ENCODE results near the gene CCT7.

The CCT7 gene

GRCh38 chr2:73225513-73226360, 8.4 kb upstream of the CCT7 start:
- no peak for DNase-seq (ENCODE audit: low read depth in 2 of 2)

DNA sequence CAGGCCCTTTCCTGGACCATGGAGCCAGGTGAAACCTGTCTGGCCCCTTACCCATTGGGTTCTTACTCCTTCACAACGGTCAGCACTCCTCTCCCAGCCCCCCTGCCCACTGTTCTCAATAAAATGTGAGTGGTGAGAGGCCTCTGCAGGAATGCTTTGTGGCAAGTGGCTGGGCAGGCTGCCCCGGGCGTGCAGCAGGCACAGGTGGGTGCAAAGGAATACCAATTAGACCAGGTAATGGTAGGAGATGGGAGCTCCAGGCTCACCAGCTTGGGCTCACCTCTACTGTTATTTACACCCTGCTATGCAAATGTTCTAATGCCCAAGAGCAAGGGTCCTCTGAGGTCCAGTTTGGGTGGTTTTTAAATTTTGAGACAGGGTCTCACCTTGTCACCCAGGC, 7.0 kb upstream of the CCT7 start:
- no peak for DNase-seq (ENCODE audit: low read depth in 2 of 2)

- DNase-seq (ENCODE audit: low read depth in 2 of 2) = no peak
Observed at GRCh38 chr2:73228631-73229030, 5.5 kb upstream of the CCT7 start.

DNA sequence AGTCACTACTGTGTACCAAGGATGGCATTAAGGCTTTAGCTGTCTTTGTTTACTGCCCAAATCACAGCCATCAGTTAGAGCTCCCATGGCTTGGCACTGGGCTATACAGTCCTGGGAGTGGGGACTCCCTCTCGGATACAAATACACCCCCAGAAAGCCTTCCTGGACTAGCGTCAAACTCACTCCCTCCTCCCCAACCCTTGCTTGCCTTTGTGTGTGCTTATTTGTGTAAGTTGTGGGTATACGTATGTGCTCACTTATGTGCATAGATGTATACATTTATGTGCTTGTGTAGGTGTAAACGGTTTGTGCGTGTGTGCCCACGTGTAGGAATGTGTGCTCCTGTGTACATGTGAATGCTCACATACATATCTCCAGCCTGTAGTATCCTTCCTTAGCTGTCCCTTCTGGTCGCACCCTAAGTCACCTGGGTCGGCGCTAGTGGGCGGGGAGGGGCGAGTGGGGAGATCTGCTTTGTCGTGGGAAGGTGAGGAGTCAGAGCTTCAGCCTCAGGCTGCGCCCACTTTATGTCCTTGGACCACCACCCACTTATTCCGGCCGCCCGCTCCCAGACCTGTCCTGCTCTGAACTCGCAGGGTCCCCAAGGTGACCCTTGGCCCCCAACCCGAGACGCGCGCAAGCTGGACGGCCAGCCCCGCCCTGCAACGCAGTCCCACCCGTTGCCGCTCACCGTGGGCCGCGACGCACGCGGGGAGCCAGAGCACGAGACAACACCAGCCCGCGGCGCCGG, 1.5 kb upstream of the CCT7 start:
- DNase-seq (ENCODE audit: low read depth in 2 of 2) = peak; percentile 17 to 25

DNA sequence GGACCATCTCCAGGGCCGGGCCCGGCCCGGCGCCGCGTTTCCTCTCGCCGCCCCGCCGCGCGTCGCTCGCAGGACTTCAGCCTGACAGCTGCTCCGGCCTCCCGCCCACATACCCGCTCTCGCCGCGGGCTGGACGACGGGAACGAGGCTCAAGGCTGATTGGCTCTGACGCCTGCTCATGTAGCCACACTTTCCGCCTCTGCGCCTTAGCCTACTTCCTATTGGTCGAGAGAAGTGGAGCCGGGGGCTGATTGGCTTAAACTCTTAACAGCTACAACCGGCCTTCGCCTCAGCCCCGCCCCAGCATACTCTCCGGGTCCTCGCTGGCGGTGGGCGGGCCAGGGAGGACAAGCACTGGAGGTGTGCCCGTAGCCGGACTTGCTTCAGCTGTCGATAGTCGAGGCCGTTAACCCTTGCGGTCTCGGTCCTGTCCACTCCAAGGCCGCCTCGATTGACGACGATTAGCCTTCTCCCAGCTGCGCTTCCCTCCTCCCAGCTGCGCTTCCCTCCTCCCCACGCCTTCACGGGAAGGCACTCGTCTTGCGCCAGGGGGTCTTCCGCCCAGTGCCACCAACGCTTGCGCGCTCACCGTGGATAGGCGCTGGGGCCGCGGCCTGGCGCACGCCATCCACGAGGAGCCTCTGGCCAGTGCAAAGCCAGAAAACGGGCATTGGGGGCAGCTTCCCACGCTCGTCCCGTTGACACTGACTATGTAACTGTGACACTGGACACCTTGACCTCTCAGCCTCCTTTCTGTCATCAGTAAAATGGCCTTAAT, 765 bp upstream of the CCT7 start, which contains the start of gene PRADC1:
TSS of gene PRADC1 (minus strand) at position 86 of the 778 bp plus-strand sequence. CDS start at position 7, 79 bp downstream.
- peak; percentile 86 to 91 for DNase-seq (ENCODE audit: low read depth in 2 of 2)

- no peak for DNase-seq (ENCODE audit: low read depth in 2 of 2)
Observed at GRCh38 chr2:73235315-73236028, 1.4 kb downstream of the CCT7 start.

GRCh38 chr2:73237168-73237567, 3.1 kb downstream of the CCT7 start:
- DNase-seq (ENCODE audit: low read depth in 2 of 2) = no peak

GRCh38 chr2:73238149-73238548, 4.0 kb downstream of the CCT7 start:
- no peak for DNase-seq (ENCODE audit: low read depth in 2 of 2)

DNA sequence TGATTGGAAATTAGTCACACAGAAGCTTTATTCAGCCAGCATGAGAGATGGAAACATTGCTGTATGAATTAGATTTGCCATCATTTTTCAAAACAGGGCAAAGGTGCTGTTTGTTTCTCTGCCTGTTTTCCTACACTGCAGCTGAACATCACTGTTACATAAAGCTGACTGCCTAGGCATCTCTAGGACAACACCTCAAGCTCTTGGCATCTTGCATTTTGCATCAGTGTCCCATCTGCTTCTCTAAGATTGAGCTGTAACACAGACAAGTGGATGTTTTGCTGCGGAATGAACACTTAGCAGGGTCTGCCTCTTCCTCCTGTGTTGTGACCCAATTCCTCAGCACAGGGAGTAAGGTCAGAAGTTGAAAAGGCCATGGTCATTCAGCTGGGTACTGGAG, 4.9 kb downstream of the CCT7 start:
- DNase-seq (ENCODE audit: low read depth in 2 of 2) = no peak

- no peak for DNase-seq (ENCODE audit: low read depth in 2 of 2)
Observed at GRCh38 chr2:73239776-73240175, 5.7 kb downstream of the CCT7 start.

DNA sequence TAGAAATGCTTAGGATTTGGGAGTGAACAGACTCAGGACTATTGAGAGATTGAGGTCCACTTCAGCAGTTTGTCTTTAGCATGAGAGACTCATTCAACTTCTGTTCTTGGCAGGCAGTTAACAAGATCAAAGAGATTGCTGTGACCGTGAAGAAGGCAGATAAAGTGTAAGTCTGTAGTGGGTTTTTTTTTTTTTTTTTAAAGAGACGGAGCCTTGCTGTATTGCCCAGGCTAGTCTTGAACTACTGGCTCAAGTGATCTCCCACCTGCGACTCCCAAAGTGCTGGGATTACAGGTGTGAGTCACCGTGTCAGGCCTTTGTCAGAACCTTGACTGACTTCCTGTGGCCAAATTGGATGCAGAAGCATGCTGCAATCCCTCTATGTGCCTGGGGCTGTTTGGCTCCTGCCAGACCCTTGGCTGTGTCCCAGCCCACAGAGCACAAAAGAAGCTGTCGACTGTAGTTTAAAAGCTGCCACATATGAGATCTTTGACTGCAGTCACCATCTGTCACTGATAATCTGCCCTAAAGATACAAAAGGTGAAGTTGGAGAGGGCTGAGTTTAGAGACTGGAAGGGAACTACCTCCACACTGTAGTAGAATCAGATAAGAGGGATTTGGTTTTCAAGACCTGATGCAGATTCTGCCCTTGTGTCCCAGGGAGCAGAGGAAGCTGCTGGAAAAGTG, 9.9 kb downstream of the CCT7 start:
- no peak for DNase-seq (ENCODE audit: low read depth in 2 of 2)

GRCh38 chr2:73244580-73244979, 10.5 kb downstream of the CCT7 start:
- no peak for DNase-seq (ENCODE audit: low read depth in 2 of 2)

- DNase-seq (ENCODE audit: low read depth in 2 of 2) = no peak
Observed at GRCh38 chr2:73246850-73247249, 12.7 kb downstream of the CCT7 start.

DNA sequence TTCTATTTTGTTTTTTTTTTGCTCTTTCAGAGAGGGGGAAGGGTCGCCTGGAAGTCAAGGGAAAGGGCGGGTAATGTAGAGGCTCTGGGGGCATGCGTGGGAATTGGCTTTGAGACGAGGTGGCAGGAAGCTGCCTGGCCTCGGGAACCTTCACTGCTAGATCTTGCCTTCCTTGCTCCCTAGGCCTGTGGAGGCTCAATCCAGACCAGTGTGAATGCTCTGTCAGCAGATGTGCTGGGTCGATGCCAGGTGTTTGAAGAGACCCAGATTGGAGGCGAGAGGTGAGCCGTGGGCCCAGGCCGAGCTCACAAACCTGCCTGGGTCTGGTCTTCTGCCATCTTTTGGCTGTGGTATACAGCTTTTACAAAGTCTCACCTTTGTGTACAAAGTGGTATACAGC, 15.5 kb downstream of the CCT7 start:
- DNase-seq (ENCODE audit: low read depth in 2 of 2) = no peak

GRCh38 chr2:73250872-73251846, 17.1 kb downstream of the CCT7 start:
- DNase-seq (ENCODE audit: low read depth in 2 of 2) = no peak

GRCh38 chr2:73252238-73253027, 18.3 kb downstream of the CCT7 start:
- no peak for DNase-seq (ENCODE audit: low read depth in 2 of 2)

GRCh38 chr2:73253400-73253799, 19.3 kb downstream of the CCT7 start:
- no peak for DNase-seq (ENCODE audit: low read depth in 2 of 2)

- DNase-seq (ENCODE audit: low read depth in 2 of 2) = no peak
Observed at GRCh38 chr2:73253901-73254300, 19.8 kb downstream of the CCT7 start.

Measured in stimulated activated CD4-positive, alpha-beta T cell treated with anti-CD3 and anti-CD28 coated beads, Interleukin-4, amount 100 ng/mL, for 48 hours (primary cell).